BJ (cell line): ENCODE data around the gene PARD6B. TPM values are rescaled to one million over a fixed set of nuclear protein-coding genes. Genes with fewer than 3 reads are reported as not detected.
"Not testable (repeated sequence)": the region's sequence is repeated elsewhere in the genome, so short reads cannot be mapped to it uniquely, and the experiment has no call there.

ENCODE experiments used
- CTCF ChIA-PET: fragments of 350-600 bp; formaldehyde crosslinking; extraction: SDS; loops from one replicate; lab custom pipeline; 2021; ENCODE audit warnings: antibody characterized with exemption, inconsistent platforms; lab: Yijun Ruan, JAX
- POLR2A ChIA-PET: fragments of 300-600 bp; sonication (Branson Sonifier 250); formaldehyde crosslinking; extraction: SDS; loops from one replicate; lab custom pipeline; 2021; ENCODE audit warnings: antibody characterized with exemption; lab: Charles Lee
- DNase-seq: peaks from one replicate; pipeline ENCODE4 v3.0.0-alpha.2; 2011; ENCODE audit warnings: low read depth
- H3K27me3 ChIP-seq: 2 replicates; pipeline ENCODE4 v1.6.0; 2011; ENCODE audit warnings: low read length; ENCODE audit not compliant: control insufficient read depth, insufficient read depth
- H3K36me3 ChIP-seq: 2 replicates; pipeline ENCODE4 v1.5.1; 2011; ENCODE audit warnings: low read length; ENCODE audit not compliant: control insufficient read depth, insufficient read depth
- H3K4me3 ChIP-seq: 2 replicates; pipeline ENCODE4 v1.5.1; 2011; ENCODE audit warnings: low read depth, mild to moderate bottlenecking, control low read depth, low read length
- CTCF ChIP-seq: IDR thresholded peaks from 2 replicates; pipeline ENCODE4 v1.5.1; 2011; ENCODE audit warnings: low read depth, mild to moderate bottlenecking, control low read depth, inconsistent platforms, low read length, moderate library complexity; ENCODE audit not compliant: insufficient read depth
- polyA plus RNA-seq: library from polyadenylated mRNA; depleted of rRNA; stranded (reverse); fragments of >200 nt; gene quantifications from 2 replicates; pipeline ENCODE4 v1.2.3, GENCODE V29; 2011

The PARD6B gene
- polyA plus RNA-seq, 1 experiment = 0.11 TPM

DNA sequence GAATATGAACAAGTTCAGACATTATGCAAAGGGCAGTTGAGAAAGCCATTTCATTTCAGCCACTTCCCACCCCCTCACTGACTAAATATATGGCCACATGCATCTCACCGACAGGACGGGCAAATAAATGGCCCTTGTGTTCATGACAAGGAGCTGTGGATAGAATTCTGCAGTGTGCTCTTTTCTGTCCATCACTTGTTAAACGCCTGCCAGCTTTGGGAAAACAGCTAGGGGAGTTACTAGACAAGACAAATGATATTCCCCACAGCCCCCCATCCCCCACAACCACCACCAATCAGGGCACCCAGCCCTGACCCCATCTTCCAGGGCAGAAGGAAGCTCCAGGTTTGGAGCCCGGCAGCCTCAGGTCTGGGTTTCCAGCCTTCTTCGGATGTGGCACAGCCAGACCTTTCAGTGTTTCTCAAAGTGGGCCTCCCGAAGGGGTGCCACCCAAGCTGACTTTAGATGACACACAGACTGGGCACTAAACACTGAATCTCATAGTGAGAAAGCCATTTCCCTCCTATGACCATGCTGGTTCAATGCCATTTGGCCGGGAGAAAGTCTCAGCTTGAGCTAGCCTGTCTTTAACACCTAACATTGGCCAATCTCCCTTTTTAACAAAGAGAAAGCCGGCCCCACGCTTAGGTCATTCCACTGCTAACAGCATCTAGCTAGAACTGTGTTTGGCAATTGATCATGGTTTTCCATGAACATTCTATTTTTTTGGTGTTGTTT, 36.1 kb upstream of the PARD6B start:
- TF ChIP-seq CTCF = no peak
- ChIA-PET POLR2A (interaction anchor here (0.7 kb wide), 1 partner anchor 35 kb away, joined by 6 read pairs; no protein-coding TSS in a partner anchor), CTCF (interaction anchor here (0.8 to 2.0 kb wide), 6 partner anchors 9 to 107 kb away, joined by 3 to 8 read pairs (median 4); no protein-coding TSS in a partner anchor)
- H3K4me3 ChIP-seq = no peak overlapping the region
- DNase-seq = no peak
- no peaks in the 10 kb centered on the region; the same call in 1 of the 2 replicates for H3K27me3 ChIP-seq
- no peaks in the 10 kb centered on the region for H3K36me3 ChIP-seq

DNA sequence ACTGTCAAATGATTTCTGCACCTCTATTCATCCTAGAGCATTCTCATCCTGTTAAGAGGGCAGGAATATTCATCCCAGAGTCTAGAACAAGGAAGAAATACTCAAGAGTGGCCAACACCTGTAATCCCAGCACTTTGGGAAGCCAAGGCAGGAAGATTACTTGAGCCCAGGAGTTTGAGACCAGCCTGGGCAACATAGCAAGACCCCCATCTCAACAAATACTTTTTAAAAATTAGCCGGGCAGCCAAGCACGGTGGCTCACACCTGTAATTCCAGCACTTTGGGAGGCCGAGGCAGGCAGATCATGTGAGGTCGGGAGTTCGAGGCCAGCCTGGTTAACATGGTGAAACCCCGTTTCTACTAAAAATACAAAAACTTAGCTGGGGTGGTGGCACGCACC, 33.1 kb upstream of the PARD6B start:
- DNase-seq, CTCF ChIA-PET, POLR2A ChIA-PET, H3K27me3 ChIP-seq, H3K36me3 ChIP-seq, H3K4me3 ChIP-seq: not testable (repeated sequence)

DNA sequence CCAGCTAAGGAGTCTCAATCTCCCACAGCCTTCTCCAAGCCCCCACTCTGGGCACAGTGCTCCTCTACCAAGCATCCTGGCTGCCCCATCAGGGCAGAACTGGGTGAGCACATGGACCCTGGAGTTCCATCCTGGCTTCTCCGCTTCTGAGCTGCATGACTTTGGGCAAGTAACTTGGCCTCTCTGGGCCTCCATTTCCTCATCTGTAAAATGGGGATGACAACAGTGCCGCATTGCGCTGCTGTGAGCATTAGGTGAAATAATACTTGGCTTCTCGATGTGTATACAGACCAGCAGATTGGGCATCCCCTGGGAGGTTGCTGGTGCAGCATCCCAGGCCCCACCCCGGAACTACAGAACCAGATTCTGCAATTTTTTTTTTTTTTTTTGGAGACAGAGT, 31.7 kb upstream of the PARD6B start:
- DNase-seq = no peak
- POLR2A ChIA-PET = no interaction called here
- Histone ChIP-seq H3K27me3 (no peaks in the 10 kb centered on the region), H3K36me3 (no peaks in the 10 kb centered on the region), H3K4me3 (no peak overlapping the region)
- CTCF ChIA-PET = interaction anchor here (0.8 kb wide), 1 partner anchor 65 kb away, joined by 3 read pairs; no protein-coding TSS in a partner anchor
- TF ChIP-seq CTCF = no peak

GRCh38 chr20:50701041-50701963, 30.1 kb upstream of the PARD6B start:
- no peak for DNase-seq
- no peak overlapping the region for H3K4me3 ChIP-seq
- ChIA-PET CTCF (interaction anchor here (1.4 kb wide), 1 partner anchor 12 kb away, joined by 4 read pairs; no protein-coding TSS in a partner anchor), POLR2A (interaction anchor here (0.5 kb wide), 1 partner anchor 21 kb away, joined by 9 read pairs; no protein-coding TSS in a partner anchor)
- no peaks in the 10 kb centered on the region for H3K27me3 ChIP-seq
- TF ChIP-seq CTCF = no peak
- H3K36me3 ChIP-seq = no peaks in the 10 kb centered on the region

- CTCF ChIA-PET = interaction anchor here (0.6 to 1.5 kb wide), 4 partner anchors 8 to 115 kb away, joined by 3 to 4 read pairs (median 4); no protein-coding TSS in a partner anchor
- H3K4me3 ChIP-seq, H3K36me3 ChIP-seq, DNase-seq, POLR2A ChIA-PET, H3K27me3 ChIP-seq: not testable (repeated sequence)
These were observed 27.5 kb upstream of the PARD6B start for GRCh38 chr20:50703651-50704438.
